T47D (cell line): ENCODE results near the gene KDM2B.
"Not testable (repeated sequence)": the region's sequence is repeated elsewhere in the genome, so short reads cannot be mapped to it uniquely, and the experiment has no call there.

ENCODE experiments used
- DNase-seq, 2 experiments: peaks; one replicate each; pipeline versions ENCODE4 v3.0.0 to v3.0.0-alpha.2; 2011 to 2012; ENCODE audit warnings: low read depth in 1 of 2, low spot score in 1 of 2
- JUND ChIP-seq: IDR thresholded peaks from 2 replicates; pipeline ENCODE4 v1.6.1; 2012; ENCODE audit warnings: low read depth
- in situ Hi-C: cut with HindIII; loops from 2 replicates; pipeline ENCODE4 v1.10.0; 2016; ENCODE audit warnings: low sequenced_read_pairs, low pct_unique_long_range_greater_than_20kb

Gene KDM2B

DNA sequence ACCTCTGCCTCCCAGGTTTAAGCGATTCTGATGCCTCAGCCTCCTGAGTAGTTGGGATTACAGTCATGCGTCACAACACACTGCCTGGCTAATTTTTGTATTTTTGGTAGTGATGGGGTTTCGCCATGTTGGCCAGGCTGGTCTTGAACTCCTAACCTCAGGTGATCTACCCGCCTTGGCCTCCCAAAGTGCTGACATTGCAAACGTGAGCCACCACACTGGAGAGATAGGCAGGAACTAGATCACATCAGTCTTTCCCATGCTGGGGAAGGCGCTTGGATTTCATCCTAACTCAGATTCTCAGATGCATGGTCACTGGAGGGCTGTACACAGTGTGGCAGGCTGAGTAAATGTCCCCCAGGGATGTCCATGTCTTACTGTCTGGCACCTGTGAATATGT, 27.5 kb upstream of the KDM2B start:
- TF ChIP-seq JUND, result no peak
- in situ Hi-C loops, result no loop called here
- DNase-seq, result no peak

DNA sequence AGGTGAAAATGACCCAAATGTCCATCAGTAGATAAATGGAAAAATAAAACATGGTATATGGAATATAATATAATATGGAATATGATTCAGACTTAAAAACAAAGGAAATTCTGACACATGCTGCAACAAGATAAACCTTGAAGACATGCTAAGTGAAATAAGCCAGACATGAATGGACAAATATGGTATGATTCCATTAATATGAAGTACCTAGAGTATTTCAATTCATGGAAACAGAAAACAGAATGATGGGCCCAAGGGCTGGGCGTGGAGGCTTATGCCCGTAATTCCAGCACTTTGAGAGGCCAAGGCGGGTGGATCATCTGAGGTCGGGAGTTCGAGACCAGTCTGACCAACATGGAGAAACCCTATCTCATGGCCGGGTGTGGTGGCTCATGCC, 22.8 kb upstream of the KDM2B start:
- no peak for TF ChIP-seq JUND
- DNase-seq, result no peak
- in situ Hi-C loops, result no loop called here

DNA sequence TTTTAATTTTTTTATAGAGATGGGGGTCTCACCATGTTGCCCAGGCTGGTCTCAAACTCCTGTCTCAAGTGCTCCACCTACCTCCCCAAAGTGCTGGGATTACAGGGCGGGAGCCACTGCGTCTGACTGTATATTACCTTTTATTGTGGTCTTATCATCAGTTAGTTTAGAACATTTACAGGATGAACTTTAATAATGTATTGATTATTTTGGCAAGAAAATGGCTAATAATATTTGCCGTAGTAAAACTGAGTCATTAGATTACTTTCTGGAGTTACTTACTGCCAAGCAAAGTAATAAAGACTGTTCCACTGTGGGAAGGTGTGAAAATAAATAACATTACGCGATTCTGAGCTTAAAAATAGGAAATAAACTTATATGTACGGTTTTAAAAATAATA, 21.9 kb upstream of the KDM2B start:
- no peak for TF ChIP-seq JUND
- no peak for DNase-seq
- in situ Hi-C loops, result no loop called here

DNA sequence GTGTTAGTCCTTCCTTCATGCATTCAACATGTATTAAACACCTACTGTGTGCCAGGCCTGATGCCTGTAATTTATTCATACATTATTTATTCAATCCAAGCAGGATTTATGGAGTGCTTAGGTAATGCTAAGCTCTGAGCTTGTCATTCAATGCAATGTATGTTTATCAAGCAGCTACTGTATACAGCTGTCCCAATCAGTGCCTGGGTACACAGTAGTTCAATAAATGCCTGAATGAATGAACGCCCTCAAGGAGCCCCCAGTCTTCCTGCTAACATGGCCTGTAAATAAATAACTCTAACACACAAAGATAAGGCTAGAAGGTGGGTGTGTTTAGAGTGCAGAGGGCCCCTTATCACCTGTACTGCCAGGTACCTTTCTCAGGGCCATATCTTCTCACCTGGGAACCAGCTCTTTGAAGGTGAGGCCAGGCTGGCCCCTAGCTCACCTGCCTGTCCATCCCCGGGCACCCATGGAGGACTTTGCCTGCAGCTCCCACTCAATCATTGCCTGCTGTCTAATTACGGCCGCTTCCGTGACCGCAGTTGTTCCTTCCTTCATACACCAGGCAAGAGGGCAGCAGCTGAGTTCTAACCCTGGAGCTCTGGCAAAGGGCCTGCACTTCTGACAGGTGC, 20.0 kb upstream of the KDM2B start:
- no peak for DNase-seq
- no peak for TF ChIP-seq JUND
- in situ Hi-C loops, result no loop called here

DNA sequence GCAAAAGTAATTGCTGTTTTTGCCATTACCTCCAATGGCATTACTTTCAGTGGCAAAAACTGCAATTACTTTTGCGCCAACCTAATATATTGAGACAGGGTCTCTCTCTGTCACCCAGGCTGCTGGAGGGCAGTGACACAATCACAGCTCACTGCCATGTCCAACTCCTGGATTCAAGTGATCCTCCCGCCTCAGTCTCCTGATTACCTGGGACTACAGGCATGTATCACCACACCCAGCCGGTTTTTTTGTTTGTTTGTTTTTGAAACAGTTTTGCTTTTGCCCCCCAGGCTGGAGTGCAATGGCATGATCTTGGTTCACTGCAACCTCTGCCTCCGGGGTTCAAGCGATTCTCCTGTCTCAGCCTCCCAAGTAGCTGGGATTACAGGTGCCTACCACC, 15.7 kb upstream of the KDM2B start:
- TF ChIP-seq JUND, result no peak
- peak in 1 of 2 experiments; percentile 38 for DNase-seq
- in situ Hi-C loops, result no loop called here

DNA sequence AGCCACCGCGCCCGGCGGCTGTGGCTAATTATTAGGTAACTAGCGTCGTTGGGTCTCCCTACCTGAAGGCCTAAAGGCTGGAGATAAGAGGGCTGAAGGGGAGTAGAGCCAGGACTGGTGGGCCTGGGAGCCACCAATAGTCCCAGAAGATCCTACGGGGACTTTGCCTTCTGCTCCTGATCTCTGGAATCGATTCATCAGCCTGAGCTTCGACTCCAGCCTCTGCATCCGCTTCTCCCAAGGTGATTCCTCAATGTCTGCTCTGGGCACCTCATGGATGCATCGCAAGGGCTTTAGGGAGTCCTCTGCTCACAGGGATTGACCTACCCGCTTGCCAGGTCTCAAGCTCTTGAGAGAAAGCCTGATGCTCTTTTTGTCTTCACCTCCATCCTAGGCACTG, 14.7 kb upstream of the KDM2B start:
- DNase-seq, result no peak
- in situ Hi-C loops, result no loop called here
- no peak for TF ChIP-seq JUND

DNA sequence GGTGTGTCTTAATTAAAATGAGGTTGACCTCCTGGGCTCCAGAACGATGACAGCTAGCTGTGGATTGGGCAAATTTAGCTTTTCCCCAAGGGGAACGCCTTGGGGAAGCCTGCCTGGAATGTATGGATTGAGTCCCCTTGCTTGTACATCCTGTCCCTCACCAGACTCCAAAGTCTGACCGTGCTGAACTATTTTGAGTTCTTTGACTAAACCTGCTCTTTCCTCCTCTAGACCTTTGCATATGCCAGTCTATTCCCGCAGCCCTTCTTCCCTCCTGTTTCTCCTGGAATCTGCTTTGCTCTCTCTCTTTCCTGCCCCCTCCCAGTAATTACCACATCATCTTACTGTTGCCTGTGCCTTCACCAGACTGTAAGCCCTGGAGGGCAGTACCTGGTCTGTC, 11.5 kb upstream of the KDM2B start:
- TF ChIP-seq JUND, result no peak
- in situ Hi-C loops, result no loop called here
- no peak for DNase-seq

DNA sequence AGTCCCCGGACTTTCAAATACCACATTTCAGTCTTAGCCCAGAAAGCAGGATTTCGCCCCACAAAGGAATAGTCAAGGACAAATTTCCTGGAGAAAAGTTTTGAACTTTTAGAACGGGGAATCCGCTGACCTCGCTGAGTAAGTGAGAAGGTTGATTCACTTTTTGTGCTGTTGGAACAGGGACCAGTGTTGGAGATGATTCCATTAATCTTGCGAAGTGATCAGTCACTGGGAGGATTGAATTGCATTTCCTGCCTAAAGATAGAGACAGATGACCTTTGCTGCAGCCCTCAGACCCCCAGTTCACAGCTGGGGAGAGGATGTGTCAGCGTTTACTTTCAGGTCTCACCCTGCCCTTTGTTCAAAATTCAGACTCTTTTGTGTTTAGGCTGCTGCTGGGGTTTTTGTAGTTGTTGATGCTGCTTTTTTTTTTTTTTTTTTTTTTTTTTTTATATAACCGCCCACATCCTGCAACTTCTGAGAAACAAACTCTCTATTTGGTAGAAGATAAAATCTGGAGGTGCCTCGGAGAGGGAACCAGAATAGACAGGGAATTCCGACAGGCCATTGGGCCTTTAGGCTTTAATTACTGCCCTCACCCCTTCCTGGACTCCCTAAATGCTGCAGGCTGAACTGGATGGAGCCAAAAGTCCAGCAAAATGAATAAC, 9.8 kb upstream of the KDM2B start:
- no peak for DNase-seq
- no peak for TF ChIP-seq JUND
- in situ Hi-C loops, result no loop called here

DNA sequence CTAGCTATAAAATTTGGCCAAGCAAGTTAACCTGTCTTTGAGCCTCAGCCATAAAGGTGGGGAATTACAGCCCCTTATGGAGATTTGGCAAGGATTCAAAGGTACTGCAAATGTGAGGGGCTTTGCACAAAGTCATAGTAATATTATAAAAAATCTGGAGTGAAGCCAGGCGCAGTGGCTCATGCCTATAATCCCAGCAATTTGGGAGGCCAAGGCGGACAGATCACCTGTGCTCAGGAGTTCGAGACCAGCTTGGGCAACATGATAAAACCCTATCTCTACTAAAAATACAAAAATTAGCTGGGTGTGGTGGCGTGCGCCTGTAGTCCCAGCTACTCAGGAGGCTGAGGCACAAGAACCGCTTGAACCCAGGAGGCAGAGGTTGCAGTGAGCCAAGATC, 4.1 kb upstream of the KDM2B start:
- in situ Hi-C loops, DNase-seq: not testable (repeated sequence)

DNA sequence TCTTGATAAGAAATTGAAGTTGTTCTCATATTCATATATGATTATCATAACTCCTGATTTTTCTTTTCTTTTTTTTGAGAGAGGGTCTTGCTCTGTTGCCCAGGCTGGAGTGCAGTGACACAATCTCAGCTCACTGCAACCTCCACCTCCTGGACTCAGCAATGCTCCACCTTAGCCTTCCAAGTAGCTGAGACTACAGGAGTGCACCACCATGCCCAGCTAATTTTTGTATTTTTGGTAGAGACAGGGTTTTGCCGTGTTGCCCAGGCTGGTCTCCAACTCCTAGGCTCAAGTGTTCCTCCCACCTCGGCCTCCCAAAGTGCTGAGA, 2.5 kb upstream of the KDM2B start:
- DNase-seq, in situ Hi-C loops: not testable (repeated sequence)

DNA sequence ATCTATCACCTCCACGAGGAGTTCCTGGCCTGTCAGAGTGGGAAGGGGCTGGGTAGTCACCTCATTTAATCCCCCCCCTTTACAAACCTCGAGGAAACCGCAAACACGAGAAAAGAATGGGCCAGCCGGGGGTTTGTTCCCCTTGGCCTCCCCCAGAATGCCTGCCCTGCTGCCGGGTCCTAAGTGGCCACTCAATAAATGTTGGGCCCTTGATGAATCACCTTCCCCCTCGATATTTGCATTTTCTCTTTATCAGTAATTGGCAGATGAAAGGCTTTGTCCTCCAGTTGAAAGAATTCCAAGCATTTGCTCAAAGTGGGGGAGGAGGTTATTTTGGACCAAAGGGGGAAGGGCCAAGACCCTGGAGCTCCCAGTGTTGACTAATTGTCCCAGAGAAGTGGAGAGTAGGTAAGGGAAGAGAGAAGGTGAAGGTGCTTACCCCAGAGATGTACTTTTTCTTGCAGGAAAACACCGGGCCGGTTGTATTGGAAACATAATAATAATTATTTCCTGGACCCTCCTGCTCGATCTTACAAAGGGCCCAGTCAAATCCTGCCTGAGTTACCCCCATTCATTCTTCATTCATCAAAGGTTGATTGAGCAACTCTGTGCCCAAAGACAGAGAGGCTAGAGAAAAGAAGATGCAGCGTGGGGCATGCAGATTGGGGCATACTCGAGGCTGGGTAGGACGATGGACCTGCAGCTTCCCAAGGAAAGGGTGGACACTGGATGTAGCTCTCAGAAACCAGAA, 1.9 kb upstream of the KDM2B start:
- TF ChIP-seq JUND, result no peak
- no peak for DNase-seq
- in situ Hi-C loops, result no loop called here

DNA sequence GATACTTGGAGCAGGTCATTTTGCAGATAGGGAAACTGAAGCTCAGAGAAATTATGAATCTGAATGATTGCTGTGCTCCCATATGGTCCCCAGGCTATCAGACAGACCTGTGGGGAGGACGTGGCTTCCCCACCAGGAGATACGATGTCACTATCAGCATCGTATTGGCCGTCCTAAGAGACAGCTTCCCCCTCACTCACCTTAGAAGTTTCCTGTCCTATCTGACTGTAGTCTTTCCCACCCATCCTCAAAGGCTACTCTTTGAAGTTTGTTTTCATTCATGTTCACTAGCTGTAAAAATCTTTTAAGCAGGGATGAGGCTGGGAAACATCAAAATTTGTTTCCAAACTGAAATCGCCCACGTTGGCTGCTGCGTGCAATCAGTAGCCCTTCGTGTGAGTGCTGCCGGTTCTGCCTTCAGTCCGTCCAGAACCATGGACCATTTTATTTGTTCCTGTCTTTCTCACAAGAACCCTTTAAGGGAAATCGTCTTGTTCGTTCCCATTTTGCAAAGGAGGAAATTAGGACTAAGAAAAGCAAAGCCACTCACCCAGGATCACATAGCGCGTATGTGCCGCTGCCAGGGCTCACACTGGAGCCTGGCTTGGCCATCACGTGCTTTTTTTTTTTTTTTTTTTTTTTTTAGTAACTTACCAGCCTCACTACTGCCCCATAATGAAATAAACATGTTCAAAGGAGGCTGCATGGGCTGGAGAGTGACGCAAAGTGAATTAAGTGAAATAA, 1.0 kb upstream of the KDM2B start:
- in situ Hi-C loops, result no loop called here
- no peak for TF ChIP-seq JUND
- DNase-seq, result no peak

DNA sequence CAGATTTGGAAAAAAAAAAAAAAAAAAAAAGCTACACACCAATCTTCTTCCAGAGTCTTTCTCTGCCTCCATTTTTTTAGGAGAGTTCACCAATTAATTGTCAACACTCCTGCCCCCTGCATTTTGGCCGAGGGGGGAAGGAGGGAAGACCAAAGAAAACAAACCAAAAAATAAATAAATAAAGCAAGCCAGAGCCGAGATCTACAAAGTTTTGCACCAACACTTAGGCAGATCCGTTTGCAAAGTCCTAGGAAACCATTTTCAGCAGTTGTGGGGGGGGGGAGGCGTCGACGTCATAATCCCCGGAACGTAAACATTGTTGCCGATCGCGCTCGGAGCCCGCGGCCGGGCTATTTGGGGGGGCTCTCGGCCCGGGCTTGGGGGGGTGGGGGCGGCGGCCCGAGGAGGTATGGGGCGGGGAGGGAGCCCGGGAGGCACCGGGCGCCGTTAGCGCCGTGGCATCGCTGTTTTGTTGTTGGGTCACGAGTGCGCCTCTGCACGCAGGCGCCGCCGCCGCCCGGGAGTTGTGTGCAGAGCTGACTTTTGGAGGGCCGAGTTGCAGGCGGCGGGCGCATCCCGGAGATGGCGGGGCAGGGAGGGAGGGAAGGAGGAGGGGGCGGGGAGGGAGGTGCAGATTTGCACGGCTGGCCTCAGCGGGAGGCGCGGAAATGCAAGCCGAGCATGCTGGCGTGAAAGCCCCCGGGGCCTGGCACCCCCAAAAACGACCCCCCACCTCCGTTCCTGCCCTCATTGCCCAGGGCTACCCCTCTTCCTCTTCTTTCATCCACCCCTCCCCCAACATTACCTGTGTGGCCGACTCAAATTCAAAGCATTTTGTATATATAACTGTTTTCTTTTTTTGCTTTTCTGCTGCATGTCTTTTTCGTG, 598 bp downstream of the KDM2B start:
- DNase-seq, result peak; percentile 62 to 72
- no peak for TF ChIP-seq JUND
- in situ Hi-C loops, result no loop called here
